HG02852 (cell line): Measurements from ENCODE around the gene IL17B.

Source experiments
- ATAC-seq: cut with Tn5 transposase; IDR thresholded peaks from one replicate; pipeline ENCODE4 v1.9.1; 2021; ENCODE audit warnings: mild to moderate bottlenecking, moderate library complexity; ENCODE audit not compliant: unreplicated experiment

IL17B gene

GRCh38 chr5:149325894-149326293, 53.2 kb downstream of the IL17B start:
- ATAC-seq: no peak

GRCh38 chr5:149325166-149325735, 53.8 kb downstream of the IL17B start:
- no peak for ATAC-seq

- ATAC-seq: no peak
Measured at GRCh38 chr5:149324641-149325040, 54.5 kb downstream of the IL17B start.
